ENCODE data around the gene SDC4.
A peak's percentile ranks its signal among the peaks of the same experiment; 100 is the strongest.

Gene SDC4, protein sequence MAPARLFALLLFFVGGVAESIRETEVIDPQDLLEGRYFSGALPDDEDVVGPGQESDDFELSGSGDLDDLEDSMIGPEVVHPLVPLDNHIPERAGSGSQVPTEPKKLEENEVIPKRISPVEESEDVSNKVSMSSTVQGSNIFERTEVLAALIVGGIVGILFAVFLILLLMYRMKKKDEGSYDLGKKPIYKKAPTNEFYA

GRCh38 chr20:45347936-45348778 is at the start of gene SDC4:
SDC4 (minus strand) TSS chr20:45348424; CDS start chr20:45348384, 40 bp downstream.
- FAIRE-seq = no peak

DNA sequence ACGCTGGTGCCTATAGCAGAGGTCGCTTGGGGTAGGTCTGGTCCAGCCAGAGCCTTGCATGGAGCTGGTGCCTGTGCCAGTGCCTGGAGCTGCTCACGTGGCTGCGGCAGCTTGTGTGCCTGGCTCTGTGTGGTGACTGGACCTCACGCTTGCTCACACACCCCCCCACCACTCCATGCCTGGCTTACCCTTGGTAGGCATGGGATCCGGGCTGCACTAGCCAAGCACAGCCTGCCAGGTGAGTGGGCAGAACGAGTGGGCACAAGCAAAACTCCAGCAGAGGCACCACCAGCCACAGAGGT is 46.8 kb upstream of the SDC4 start:
- no peak for FAIRE-seq

- FAIRE-seq = no peak
These were observed 46.2 kb upstream of the SDC4 start for GRCh38 chr20:45394221-45395113.

GRCh38 chr20:45392733-45393132 is 44.5 kb upstream of the SDC4 start:
- FAIRE-seq = no peak

DNA sequence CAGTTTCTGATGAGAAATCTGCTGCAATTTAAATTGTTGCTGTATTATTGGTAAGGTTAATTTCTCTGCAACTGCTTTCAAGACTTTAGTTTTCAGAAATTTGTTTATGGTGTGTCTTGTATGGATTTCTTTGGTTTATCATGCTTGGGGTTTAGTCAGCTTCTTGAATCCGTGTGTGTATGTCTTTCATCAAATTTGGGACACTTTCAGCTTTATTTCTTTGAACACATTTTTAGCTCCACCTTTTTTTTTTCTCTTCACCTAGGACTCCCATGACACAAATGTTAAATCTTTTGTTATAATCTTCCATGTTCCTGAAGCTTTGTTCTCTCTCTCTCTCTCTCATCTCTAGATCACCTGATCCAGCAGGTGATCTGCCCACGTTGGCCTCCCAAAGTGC is 43.3 kb upstream of the SDC4 start:
- no peak for FAIRE-seq

- FAIRE-seq = no peak
These were observed 42.7 kb upstream of the SDC4 start for GRCh38 chr20:45390931-45391330.

GRCh38 chr20:45387274-45387673 is 39.0 kb upstream of the SDC4 start:
- FAIRE-seq = peak; percentile 13

- FAIRE-seq = no peak
These were observed 30.0 kb upstream of the SDC4 start, which contains the start of gene TP53TG5 for GRCh38 chr20:45378191-45378590. TP53TG5 (minus strand) TSS chr20:45378325; CDS start chr20:45378236, 89 bp downstream.

DNA sequence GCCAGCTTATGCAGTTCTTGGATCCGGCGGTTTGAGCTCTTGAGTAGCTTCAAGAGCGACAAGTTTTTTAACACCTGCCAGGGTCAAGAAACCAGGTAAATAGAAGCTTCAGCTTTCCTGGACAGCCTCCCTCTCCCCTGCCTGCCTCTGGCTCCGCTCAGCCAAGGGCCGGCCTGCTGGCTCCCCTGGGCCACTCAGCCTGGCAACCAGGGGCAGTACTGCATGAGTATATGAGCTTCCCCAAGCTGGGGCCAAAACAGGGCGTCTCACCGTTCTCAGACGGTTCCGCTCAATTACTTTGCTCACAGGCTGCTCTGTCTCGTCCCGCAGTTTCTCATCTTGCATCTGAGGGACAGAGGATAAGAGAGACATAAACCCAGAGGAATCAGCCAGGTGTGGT is 29.0 kb upstream of the SDC4 start:
- no peak for FAIRE-seq

- no peak for FAIRE-seq
These were observed 26.7 kb upstream of the SDC4 start for GRCh38 chr20:45374966-45375365.

DNA sequence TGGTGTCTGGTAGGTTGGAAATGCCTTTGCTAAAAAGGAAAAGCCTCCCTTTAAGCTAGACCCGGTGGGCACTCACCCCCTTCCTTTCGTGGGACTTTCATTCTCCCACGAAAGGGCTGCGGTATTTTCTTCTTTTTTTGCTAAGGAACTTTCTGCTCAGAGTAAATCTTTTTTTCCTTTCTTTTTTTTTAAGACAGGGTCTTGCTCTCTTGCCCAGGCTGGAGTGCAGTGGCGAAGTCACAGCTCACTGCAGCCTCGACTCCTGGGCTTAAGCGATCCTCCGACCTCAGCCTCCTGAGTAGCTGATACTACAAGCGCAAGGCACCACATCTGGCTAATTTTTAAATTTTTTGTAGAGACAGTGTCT is 25.9 kb upstream of the SDC4 start:
- no peak for FAIRE-seq

DNA sequence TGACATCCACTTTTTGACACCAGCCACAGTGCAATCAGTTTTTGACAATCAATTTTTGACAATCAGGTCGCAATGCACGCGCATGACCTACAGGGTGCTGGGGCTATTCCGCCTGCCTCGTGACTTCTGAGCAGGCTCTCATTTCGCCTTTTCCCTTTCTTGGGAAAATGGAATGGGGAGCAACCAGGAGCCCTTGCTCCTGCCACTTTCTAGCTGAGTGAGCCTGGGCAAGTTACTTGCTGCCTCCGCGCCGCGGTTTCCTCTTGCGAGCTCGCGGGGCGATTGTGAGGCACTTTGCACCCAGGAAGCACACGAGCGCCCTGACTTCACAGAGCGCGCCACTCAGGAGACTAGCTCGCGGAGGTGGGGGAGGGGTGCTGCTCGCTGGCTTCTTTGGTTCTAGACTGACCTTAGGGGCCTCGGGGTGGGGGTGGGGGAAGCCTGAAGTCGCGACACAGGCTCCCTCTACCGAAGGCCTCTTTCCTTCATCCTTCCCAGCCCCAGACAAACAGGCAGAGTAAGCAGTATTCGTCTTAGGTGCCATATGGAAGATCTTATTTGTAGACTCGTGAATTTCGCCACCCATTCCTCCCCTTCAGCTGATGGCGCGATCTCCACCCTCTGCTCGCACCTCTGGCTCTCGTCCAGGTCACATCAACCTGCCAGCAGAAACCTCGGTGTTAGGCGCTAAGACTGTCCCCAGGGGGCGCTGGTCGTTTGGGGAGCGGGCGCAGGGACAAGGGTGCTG is 25.3 kb upstream of the SDC4 start:
- no peak for FAIRE-seq

GRCh38 chr20:45372646-45373352 is 24.6 kb upstream of the SDC4 start:
- no peak for FAIRE-seq

GRCh38 chr20:45372241-45372640 is 24.0 kb upstream of the SDC4 start:
- FAIRE-seq = no peak

DNA sequence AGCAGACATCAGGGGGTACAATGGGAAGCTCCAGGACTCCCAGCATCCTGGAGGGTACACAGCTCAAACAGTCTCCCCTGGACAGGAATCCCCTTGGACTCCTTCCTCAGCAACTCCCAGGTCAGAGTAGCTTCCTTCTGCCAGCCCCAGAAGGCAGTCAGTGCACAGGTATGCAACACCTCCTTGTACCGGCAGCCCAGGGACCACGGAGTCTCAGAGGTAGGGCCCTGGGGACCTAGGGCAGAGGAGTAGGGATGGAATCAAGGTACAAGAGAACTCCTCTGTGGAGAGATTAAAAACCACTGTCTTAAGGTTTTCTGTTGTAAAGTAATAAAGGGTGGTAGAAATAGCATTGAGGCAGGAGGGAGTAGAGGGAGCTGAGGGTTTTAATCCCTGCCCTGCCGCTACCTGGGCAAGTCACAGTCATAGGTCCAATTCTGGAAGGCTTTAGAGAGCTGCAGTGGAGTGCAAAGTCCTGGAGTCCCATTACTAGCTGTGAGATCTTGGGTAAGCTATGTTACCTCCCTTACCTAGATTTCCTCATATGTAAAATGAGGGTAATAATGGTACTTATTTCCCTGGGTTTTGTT is 22.4 kb upstream of the SDC4 start:
- no peak for FAIRE-seq

GRCh38 chr20:45368221-45368980 is 20.2 kb upstream of the SDC4 start:
- no peak for FAIRE-seq

GRCh38 chr20:45367126-45367525 is 18.9 kb upstream of the SDC4 start:
- no peak for FAIRE-seq

DNA sequence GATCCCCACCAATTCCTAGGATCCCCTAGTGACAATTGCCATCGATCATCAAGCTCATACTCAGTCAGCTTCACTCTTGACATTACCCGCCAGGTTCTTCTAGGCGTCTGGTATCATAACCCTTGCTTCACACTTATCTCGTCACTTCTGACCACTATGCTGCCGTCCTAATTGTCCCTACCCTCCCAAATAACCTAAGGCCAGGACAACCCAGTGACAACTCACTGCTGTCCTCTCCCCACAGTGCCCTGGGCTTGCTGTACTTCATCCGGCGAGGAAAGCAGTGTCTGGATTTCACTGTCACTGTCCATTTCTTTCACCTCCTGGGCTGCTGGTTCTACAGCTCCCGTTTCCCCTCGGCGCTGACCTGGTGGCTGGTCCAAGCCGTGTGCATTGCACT is 18.4 kb upstream of the SDC4 start:
- no peak for FAIRE-seq

- no peak for FAIRE-seq
These were observed 18.0 kb upstream of the SDC4 start for GRCh38 chr20:45366192-45366591.

DNA sequence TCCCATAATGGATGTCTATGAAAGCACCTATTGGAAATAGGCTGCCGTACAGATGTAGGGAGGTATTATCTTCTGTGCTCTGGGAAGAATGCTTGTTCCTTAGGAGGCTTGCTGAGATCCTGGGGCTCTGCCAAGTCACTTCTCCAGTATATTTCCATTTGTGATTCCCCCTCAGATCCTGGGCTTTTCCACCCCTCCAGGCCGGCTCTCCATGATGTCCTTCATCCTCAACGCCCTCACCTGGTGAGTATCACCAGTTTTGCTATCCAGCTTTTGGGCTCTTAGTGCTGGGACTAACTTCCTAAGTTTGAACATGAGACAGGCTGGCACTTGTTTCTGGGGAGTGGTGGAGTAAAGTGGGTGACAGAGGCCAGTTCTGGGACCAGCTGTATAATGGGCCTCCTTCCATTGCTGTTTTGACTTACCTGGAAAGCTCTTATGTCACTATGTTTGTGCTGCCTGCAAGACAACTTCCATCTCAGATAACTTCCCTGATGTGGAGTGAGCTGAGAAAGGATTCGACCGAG is 17.3 kb upstream of the SDC4 start:
- no peak for FAIRE-seq
